ENCODE measurements around the gene LNX1.

- TF ChIP-seq CTCF (IDR thresholded peaks at IDR 0.05) (no peak), POLR2AphosphoS5 (IDR thresholded peaks at IDR 0.05) (no peak)
Observed at GRCh38 chr4:53527326-53527725, 64.0 kb downstream of the LNX1 start.

Data from sigmoid colon (tissue), 4 donors.